Peyer's patch (tissue), 4 donors: ENCODE results near the gene IPO11.
"Not testable (repeated sequence)": the region's sequence is repeated elsewhere in the genome, so short reads cannot be mapped to it uniquely, and the experiment has no call there.

ENCODE experiments used
- POLR2A ChIP-seq, 2 donors: fragments of 450-650 bp; IDR thresholded peaks; one replicate each; pipeline ENCODE4 v1.5.1; 2017; ENCODE audit warnings: antibody characterized with exemption in 2 of 2, mild to moderate bottlenecking in 2 of 2, moderate library complexity in 2 of 2
- TF ChIP-seq, protein P1 (sequence below), 6 experiments: fragments of 450-650 bp in 4 of 6; fragments of 200-600 bp in 2 of 6; sonication (generic) in 1 of 6; IDR thresholded peaks; one replicate each; pipeline ENCODE4 v1.5.1; 2017 to 2019; ENCODE audit warnings: antibody characterized with exemption in 6 of 6, mild to moderate bottlenecking in 3 of 6, moderate library complexity in 1 of 6

DNA sequence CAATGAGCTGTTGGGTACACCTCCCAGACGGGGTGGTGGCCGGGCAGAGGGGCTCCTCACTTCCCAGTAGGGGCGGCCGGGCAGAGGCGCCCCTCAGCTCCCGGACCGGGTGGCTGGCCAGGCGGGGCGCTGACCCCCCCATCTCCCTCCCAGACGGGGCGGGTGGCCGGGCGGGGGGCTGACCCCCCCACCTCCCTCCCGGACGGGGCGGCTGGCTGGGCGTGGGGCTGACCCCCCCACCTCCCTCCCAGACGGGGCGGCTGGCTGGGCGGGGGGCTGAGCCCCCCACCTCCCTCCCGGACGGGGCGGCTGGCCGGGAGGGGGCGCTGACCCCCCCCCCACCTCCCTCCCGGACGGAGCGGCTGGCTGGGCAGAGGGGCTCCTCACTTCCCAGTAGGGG is 100.5 kb downstream of the IPO11 start:
- not testable (repeated sequence) for TF ChIP-seq POLR2A (IDR thresholded peaks at IDR 0.05)
- TF ChIP-seq, protein P1, sequence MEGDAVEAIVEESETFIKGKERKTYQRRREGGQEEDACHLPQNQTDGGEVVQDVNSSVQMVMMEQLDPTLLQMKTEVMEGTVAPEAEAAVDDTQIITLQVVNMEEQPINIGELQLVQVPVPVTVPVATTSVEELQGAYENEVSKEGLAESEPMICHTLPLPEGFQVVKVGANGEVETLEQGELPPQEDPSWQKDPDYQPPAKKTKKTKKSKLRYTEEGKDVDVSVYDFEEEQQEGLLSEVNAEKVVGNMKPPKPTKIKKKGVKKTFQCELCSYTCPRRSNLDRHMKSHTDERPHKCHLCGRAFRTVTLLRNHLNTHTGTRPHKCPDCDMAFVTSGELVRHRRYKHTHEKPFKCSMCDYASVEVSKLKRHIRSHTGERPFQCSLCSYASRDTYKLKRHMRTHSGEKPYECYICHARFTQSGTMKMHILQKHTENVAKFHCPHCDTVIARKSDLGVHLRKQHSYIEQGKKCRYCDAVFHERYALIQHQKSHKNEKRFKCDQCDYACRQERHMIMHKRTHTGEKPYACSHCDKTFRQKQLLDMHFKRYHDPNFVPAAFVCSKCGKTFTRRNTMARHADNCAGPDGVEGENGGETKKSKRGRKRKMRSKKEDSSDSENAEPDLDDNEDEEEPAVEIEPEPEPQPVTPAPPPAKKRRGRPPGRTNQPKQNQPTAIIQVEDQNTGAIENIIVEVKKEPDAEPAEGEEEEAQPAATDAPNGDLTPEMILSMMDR (IDR thresholded peaks at IDR 0.05) = not testable (repeated sequence)
